ENCODE measurements around the gene UTP14C.
"Not testable (repeated sequence)": the region's sequence is repeated elsewhere in the genome, so short reads cannot be mapped to it uniquely, and the experiment has no call there.

Gene UTP14C

GRCh38 chr13:52051400-52051799 lies 26.9 kb downstream of the UTP14C start:
- H3K27me3 ChIP-seq (replicated peaks; ENCODE audit: control insufficient read depth, insufficient read depth, low read length) = peaks cover 4% of the 10 kb centered on the region
- no peaks in the 10 kb centered on the region for H3K36me3 ChIP-seq (ENCODE audit: control insufficient read depth, insufficient read depth, low read length, severe bottlenecking)
- no peak for DNase-seq (ENCODE audit: low read depth)
- no peak overlapping the region for H3K4me3 ChIP-seq (ENCODE audit: low read length)
- H3K9ac ChIP-seq (ENCODE audit: low read length) = no peak overlapping the region
- H3K4me1 ChIP-seq (ENCODE audit: control insufficient read depth, insufficient read depth, low read length) = no peaks in the 10 kb centered on the region
- no peaks in the 10 kb centered on the region for H3K9me3 ChIP-seq (ENCODE audit: control insufficient read depth, low read length)

- no peak overlapping the region for H3K4me3 ChIP-seq (ENCODE audit: low read length)
- DNase-seq (ENCODE audit: low read depth) = peak; percentile 58
These were observed 29.0 kb downstream of the UTP14C start for GRCh38 chr13:52053460-52053859.

GRCh38 chr13:52061064-52061463 lies 36.6 kb downstream of the UTP14C start:
- H3K36me3 ChIP-seq (ENCODE audit: control insufficient read depth, insufficient read depth, low read length, severe bottlenecking); H3K4me3 ChIP-seq (ENCODE audit: low read length); H3K4me1 ChIP-seq (ENCODE audit: control insufficient read depth, insufficient read depth, low read length); H3K27me3 ChIP-seq (replicated peaks; ENCODE audit: control insufficient read depth, insufficient read depth, low read length); H3K9ac ChIP-seq (ENCODE audit: low read length); DNase-seq (ENCODE audit: low read depth): not testable (repeated sequence)
- peaks cover 11% of the 10 kb centered on the region for H3K9me3 ChIP-seq (ENCODE audit: control insufficient read depth, low read length)

More at GRCh38 chr13:52053460-52053859, 29.0 kb downstream of the UTP14C start:
- H3K4me1 ChIP-seq (ENCODE audit: control insufficient read depth, insufficient read depth, low read length) = no peaks in the 10 kb centered on the region
- no peaks in the 10 kb centered on the region for H3K9me3 ChIP-seq (ENCODE audit: control insufficient read depth, low read length)
- H3K36me3 ChIP-seq (ENCODE audit: control insufficient read depth, insufficient read depth, low read length, severe bottlenecking) = no peaks in the 10 kb centered on the region
- H3K27me3 ChIP-seq (replicated peaks; ENCODE audit: control insufficient read depth, insufficient read depth, low read length) = peaks cover 4% of the 10 kb centered on the region
- H3K9ac ChIP-seq (ENCODE audit: low read length) = no peak overlapping the region

GRCh38 chr13:52061587-52061986 lies 37.1 kb downstream of the UTP14C start:
- peak; percentile 12 for DNase-seq (ENCODE audit: low read depth)
- Histone ChIP-seq H3K9me3 (ENCODE audit: control insufficient read depth, low read length) (peaks cover 15% of the 10 kb centered on the region), H3K27me3 (replicated peaks; ENCODE audit: control insufficient read depth, insufficient read depth, low read length) (no peaks in the 10 kb centered on the region)

GRCh38 chr13:52067237-52067636 lies 42.7 kb downstream of the UTP14C start:
- no peak for DNase-seq (ENCODE audit: low read depth)
- Histone ChIP-seq H3K9me3 (ENCODE audit: control insufficient read depth, low read length) (peaks cover 44% of the 10 kb centered on the region), H3K36me3 (ENCODE audit: control insufficient read depth, insufficient read depth, low read length, severe bottlenecking) (no peaks in the 10 kb centered on the region), H3K9ac (ENCODE audit: low read length) (no peak overlapping the region), H3K4me1 (ENCODE audit: control insufficient read depth, insufficient read depth, low read length) (no peaks in the 10 kb centered on the region), H3K4me3 (ENCODE audit: low read length) (no peak overlapping the region), H3K27me3 (replicated peaks; ENCODE audit: control insufficient read depth, insufficient read depth, low read length) (no peaks in the 10 kb centered on the region)

More at GRCh38 chr13:52061587-52061986, 37.1 kb downstream of the UTP14C start:
- Histone ChIP-seq H3K4me3 (ENCODE audit: low read length) (no peak overlapping the region), H3K4me1 (ENCODE audit: control insufficient read depth, insufficient read depth, low read length) (no peaks in the 10 kb centered on the region), H3K9ac (ENCODE audit: low read length) (no peak overlapping the region), H3K36me3 (ENCODE audit: control insufficient read depth, insufficient read depth, low read length, severe bottlenecking) (no peaks in the 10 kb centered on the region)

- no peaks in the 10 kb centered on the region for H3K27me3 ChIP-seq (replicated peaks; ENCODE audit: control insufficient read depth, insufficient read depth, low read length)
- H3K9ac ChIP-seq (ENCODE audit: low read length) = no peak overlapping the region
- no peak overlapping the region for H3K4me3 ChIP-seq (ENCODE audit: low read length)
- no peaks in the 10 kb centered on the region for H3K4me1 ChIP-seq (ENCODE audit: control insufficient read depth, insufficient read depth, low read length)
- no peaks in the 10 kb centered on the region for H3K36me3 ChIP-seq (ENCODE audit: control insufficient read depth, insufficient read depth, low read length, severe bottlenecking)
- peak; percentile 35 for DNase-seq (ENCODE audit: low read depth)
- H3K9me3 ChIP-seq (ENCODE audit: control insufficient read depth, low read length) = peaks cover 39% of the 10 kb centered on the region
These were observed 46.5 kb downstream of the UTP14C start for GRCh38 chr13:52070929-52071523.

Data from adipocyte (in vitro differentiated cells).